HEK293 (cell line): ENCODE results near the gene ZNF565.

Experiments
- BCL11A ChIP-seq: fragments of 450-650 bp; formaldehyde crosslinking; IDR thresholded peaks from 2 replicates; pipeline ENCODE4 v1.5.1; 2016; ENCODE audit warnings: low read depth, missing biosample characterization, missing genetic modification characterization
- EGR2 ChIP-seq: fragments of 450-650 bp; formaldehyde crosslinking; IDR thresholded peaks from 2 replicates; pipeline ENCODE4 v1.5.1; 2016; ENCODE audit warnings: low read depth, missing biosample characterization, missing genetic modification characterization
- GLIS2 ChIP-seq: fragments of 450-650 bp; formaldehyde crosslinking; IDR thresholded peaks from 2 replicates; pipeline ENCODE4 v1.5.1; 2016; ENCODE audit warnings: missing biosample characterization, missing genetic modification characterization
- KLF1 ChIP-seq: fragments of 450-650 bp; formaldehyde crosslinking; IDR thresholded peaks from 2 replicates; pipeline ENCODE4 v1.5.1; 2016; ENCODE audit warnings: missing biosample characterization, missing genetic modification characterization
- KLF16 ChIP-seq: fragments of 450-650 bp; formaldehyde crosslinking; IDR thresholded peaks from 2 replicates; pipeline ENCODE4 v1.5.1; 2017; ENCODE audit warnings: missing biosample characterization, missing genetic modification characterization
- ZBTB21 ChIP-seq: fragments of 450-650 bp; formaldehyde crosslinking; IDR thresholded peaks from 2 replicates; pipeline ENCODE4 v1.5.1; 2017; ENCODE audit warnings: missing biosample characterization, missing genetic modification characterization
- ZBTB48 ChIP-seq: fragments of 450-650 bp; formaldehyde crosslinking; IDR thresholded peaks from 2 replicates; pipeline ENCODE4 v1.5.1; 2016; ENCODE audit warnings: missing biosample characterization, missing genetic modification characterization
- ZNF112 ChIP-seq: fragments of 450-650 bp; formaldehyde crosslinking; IDR thresholded peaks from 2 replicates; pipeline ENCODE4 v1.5.0; 2017; ENCODE audit warnings: missing biosample characterization, missing genetic modification characterization
- ZNF140 ChIP-seq: fragments of 450-650 bp; formaldehyde crosslinking; IDR thresholded peaks from 2 replicates; pipeline ENCODE4 v1.5.1; 2016; ENCODE audit warnings: missing biosample characterization, missing genetic modification characterization
- ZNF169 ChIP-seq: fragments of 450-650 bp; formaldehyde crosslinking; IDR thresholded peaks from 2 replicates; pipeline ENCODE4 v1.5.1; 2016; ENCODE audit warnings: missing biosample characterization, missing genetic modification characterization
- ZNF366 ChIP-seq: fragments of 450-650 bp; formaldehyde crosslinking; conservative IDR thresholded peaks from 2 replicates; pipeline ENCODE4 v1.5.1; 2016; ENCODE audit warnings: missing biosample characterization, missing genetic modification characterization
- ZNF473 ChIP-seq: fragments of 450-650 bp; formaldehyde crosslinking; IDR thresholded peaks from 2 replicates; pipeline ENCODE4 v1.5.1; 2017; ENCODE audit warnings: missing biosample characterization, missing genetic modification characterization
- ZNF514 ChIP-seq: fragments of 450-650 bp; formaldehyde crosslinking; IDR thresholded peaks from 2 replicates; pipeline ENCODE4 v1.5.1; 2016; ENCODE audit warnings: missing biosample characterization, missing genetic modification characterization
- ZNF621 ChIP-seq: fragments of 450-650 bp; formaldehyde crosslinking; IDR thresholded peaks from 2 replicates; pipeline ENCODE4 v1.5.1; 2017; ENCODE audit warnings: missing biosample characterization, missing genetic modification characterization
- ZNF664 ChIP-seq: fragments of 450-650 bp; formaldehyde crosslinking; IDR thresholded peaks from 2 replicates; pipeline ENCODE4 v1.5.1; 2016; ENCODE audit warnings: missing biosample characterization, missing genetic modification characterization
- ZNF768 ChIP-seq: fragments of 450-650 bp; formaldehyde crosslinking; IDR thresholded peaks from 2 replicates; pipeline ENCODE4 v1.5.1; 2018; ENCODE audit warnings: missing biosample characterization, mild to moderate bottlenecking, missing genetic modification characterization
- TF ChIP-seq, protein P1 (sequence below): fragments of 450-650 bp; formaldehyde crosslinking; IDR thresholded peaks from 2 replicates; pipeline ENCODE4 v1.5.1; 2017; ENCODE audit warnings: missing biosample characterization, missing genetic modification characterization
- TF ChIP-seq, protein P2 (sequence below): fragments of 450-650 bp; formaldehyde crosslinking; IDR thresholded peaks from 2 replicates; pipeline ENCODE4 v1.5.1; 2016; ENCODE audit warnings: missing biosample characterization, missing genetic modification characterization, low read depth
- TF ChIP-seq, protein P3 (sequence below): fragments of 450-650 bp; formaldehyde crosslinking; IDR thresholded peaks from 2 replicates; pipeline ENCODE4 v1.5.1; 2017; ENCODE audit warnings: missing biosample characterization, missing genetic modification characterization
- TF ChIP-seq, protein P4 (sequence below): fragments of 450-650 bp; formaldehyde crosslinking; IDR thresholded peaks from 2 replicates; pipeline ENCODE4 v1.5.1; 2016; ENCODE audit warnings: missing biosample characterization, missing genetic modification characterization
- TF ChIP-seq, protein P5 (sequence below): fragments of 450-650 bp; formaldehyde crosslinking; IDR thresholded peaks from 2 replicates; pipeline ENCODE4 v1.5.1; 2016; ENCODE audit warnings: missing biosample characterization, missing genetic modification characterization
- TF ChIP-seq, protein P6 (sequence below): fragments of 450-650 bp; formaldehyde crosslinking; conservative IDR thresholded peaks from 2 replicates; pipeline ENCODE4 v1.5.1; 2016; ENCODE audit warnings: low read depth, missing biosample characterization, missing genetic modification characterization

Gene ZNF565

DNA sequence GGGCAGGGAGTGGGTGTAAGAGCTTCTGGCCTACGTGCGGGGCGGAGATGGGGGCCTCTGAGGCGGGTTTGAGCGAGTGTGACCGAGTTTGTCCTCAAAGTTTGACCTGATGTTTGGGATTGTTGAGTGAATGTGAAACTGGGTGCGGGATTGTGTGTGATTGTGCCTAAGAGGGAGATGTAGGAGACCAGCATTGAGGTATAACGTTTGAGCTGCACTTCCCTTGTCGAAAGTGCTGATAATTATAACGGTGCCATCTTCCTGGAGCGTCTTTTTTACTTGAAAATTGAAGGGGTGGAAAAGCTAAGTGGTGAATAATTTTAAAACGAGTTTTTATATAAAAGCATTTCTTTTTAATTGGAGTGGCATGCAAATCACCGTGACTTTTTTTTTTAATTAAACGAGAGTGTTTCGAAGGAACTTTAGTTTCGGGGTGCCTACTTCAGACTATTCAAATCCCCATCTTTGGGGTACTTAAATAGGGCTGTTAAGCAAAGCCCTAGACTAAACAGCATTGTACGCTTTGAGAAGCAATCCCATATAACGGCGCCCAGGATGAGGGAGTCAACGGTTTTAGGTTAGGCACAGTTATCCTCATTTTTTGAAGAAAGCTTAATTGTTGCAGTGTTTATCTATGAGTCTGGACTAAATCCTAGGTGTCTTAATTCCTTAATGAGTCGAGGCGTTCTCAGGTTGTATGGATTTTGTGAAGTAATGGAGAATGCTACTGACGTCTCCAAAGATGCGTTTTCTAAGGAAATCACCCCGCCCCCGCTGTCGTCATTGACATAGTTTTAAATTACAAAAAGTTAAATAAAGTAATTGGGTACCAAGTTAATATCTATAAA lies 1.0 kb upstream of the ZNF565 start (continued):
- TF ChIP-seq ZNF112 (no peak), ZBTB21 (tag by site-specific recombination) (peak; percentile 40), ZNF169 (peak; percentile 57; the same call in 1 of the 2 replicates), ZNF473 (tag by site-specific recombination) (no peak), BCL11A (peak; percentile 9; the same call in 1 of the 2 replicates), EGR2 (peak; percentile 83), KLF1 (tag by site-specific recombination) (peak; percentile 54; the same call in 1 of the 2 replicates), ZNF621 (tag by site-specific recombination) (no peak), ZNF366 (tag by site-specific recombination) (no peak), ZNF140 (tag by site-specific recombination) (no peak), KLF16 (tag by site-specific recombination) (peak; percentile 95), GLIS2 (no peak), ZNF664 (tag by site-specific recombination) (peak; percentile 30; the same call in 1 of the 2 replicates), ZNF768 (tag by site-specific recombination) (no peak; the same call in 1 of the 2 replicates), ZNF514 (tag by site-specific recombination) (0 out of 2 replicates have a peak, but pooled peaks have one; percentile 40), ZBTB48 (no peak; the same call in none of the 2 replicates)
- TF ChIP-seq, protein P1, sequence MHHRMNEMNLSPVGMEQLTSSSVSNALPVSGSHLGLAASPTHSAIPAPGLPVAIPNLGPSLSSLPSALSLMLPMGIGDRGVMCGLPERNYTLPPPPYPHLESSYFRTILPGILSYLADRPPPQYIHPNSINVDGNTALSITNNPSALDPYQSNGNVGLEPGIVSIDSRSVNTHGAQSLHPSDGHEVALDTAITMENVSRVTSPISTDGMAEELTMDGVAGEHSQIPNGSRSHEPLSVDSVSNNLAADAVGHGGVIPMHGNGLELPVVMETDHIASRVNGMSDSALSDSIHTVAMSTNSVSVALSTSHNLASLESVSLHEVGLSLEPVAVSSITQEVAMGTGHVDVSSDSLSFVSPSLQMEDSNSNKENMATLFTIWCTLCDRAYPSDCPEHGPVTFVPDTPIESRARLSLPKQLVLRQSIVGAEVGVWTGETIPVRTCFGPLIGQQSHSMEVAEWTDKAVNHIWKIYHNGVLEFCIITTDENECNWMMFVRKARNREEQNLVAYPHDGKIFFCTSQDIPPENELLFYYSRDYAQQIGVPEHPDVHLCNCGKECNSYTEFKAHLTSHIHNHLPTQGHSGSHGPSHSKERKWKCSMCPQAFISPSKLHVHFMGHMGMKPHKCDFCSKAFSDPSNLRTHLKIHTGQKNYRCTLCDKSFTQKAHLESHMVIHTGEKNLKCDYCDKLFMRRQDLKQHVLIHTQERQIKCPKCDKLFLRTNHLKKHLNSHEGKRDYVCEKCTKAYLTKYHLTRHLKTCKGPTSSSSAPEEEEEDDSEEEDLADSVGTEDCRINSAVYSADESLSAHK (tag by site-specific recombination): peak; percentile 18; the same call in 1 of the 2 replicates
- TF ChIP-seq, protein P2, sequence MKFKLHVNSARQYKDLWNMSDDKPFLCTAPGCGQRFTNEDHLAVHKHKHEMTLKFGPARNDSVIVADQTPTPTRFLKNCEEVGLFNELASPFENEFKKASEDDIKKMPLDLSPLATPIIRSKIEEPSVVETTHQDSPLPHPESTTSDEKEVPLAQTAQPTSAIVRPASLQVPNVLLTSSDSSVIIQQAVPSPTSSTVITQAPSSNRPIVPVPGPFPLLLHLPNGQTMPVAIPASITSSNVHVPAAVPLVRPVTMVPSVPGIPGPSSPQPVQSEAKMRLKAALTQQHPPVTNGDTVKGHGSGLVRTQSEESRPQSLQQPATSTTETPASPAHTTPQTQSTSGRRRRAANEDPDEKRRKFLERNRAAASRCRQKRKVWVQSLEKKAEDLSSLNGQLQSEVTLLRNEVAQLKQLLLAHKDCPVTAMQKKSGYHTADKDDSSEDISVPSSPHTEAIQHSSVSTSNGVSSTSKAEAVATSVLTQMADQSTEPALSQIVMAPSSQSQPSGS: peak; percentile 68
- TF ChIP-seq, protein P3, sequence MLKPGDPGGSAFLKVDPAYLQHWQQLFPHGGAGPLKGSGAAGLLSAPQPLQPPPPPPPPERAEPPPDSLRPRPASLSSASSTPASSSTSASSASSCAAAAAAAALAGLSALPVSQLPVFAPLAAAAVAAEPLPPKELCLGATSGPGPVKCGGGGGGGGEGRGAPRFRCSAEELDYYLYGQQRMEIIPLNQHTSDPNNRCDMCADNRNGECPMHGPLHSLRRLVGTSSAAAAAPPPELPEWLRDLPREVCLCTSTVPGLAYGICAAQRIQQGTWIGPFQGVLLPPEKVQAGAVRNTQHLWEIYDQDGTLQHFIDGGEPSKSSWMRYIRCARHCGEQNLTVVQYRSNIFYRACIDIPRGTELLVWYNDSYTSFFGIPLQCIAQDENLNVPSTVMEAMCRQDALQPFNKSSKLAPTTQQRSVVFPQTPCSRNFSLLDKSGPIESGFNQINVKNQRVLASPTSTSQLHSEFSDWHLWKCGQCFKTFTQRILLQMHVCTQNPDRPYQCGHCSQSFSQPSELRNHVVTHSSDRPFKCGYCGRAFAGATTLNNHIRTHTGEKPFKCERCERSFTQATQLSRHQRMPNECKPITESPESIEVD (tag by site-specific recombination): no peak
- TF ChIP-seq, protein P4, sequence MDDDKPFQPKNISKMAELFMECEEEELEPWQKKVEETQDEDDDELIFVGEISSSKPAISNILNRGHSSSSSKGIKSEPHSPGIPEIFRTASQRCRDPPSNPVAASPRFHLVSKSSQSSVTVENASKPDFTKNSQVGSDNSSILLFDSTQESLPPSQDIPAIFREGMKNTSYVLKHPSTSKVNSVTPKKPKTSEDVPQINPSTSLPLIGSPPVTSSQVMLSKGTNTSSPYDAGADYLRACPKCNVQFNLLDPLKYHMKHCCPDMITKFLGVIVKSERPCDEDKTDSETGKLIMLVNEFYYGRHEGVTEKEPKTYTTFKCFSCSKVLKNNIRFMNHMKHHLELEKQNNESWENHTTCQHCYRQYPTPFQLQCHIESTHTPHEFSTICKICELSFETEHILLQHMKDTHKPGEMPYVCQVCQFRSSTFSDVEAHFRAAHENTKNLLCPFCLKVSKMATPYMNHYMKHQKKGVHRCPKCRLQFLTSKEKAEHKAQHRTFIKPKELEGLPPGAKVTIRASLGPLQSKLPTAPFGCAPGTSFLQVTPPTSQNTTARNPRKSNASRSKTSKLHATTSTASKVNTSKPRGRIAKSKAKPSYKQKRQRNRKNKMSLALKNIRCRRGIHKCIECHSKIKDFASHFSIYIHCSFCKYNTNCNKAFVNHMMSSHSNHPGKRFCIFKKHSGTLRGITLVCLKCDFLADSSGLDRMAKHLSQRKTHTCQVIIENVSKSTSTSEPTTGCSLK: no peak
- TF ChIP-seq, protein P5, sequence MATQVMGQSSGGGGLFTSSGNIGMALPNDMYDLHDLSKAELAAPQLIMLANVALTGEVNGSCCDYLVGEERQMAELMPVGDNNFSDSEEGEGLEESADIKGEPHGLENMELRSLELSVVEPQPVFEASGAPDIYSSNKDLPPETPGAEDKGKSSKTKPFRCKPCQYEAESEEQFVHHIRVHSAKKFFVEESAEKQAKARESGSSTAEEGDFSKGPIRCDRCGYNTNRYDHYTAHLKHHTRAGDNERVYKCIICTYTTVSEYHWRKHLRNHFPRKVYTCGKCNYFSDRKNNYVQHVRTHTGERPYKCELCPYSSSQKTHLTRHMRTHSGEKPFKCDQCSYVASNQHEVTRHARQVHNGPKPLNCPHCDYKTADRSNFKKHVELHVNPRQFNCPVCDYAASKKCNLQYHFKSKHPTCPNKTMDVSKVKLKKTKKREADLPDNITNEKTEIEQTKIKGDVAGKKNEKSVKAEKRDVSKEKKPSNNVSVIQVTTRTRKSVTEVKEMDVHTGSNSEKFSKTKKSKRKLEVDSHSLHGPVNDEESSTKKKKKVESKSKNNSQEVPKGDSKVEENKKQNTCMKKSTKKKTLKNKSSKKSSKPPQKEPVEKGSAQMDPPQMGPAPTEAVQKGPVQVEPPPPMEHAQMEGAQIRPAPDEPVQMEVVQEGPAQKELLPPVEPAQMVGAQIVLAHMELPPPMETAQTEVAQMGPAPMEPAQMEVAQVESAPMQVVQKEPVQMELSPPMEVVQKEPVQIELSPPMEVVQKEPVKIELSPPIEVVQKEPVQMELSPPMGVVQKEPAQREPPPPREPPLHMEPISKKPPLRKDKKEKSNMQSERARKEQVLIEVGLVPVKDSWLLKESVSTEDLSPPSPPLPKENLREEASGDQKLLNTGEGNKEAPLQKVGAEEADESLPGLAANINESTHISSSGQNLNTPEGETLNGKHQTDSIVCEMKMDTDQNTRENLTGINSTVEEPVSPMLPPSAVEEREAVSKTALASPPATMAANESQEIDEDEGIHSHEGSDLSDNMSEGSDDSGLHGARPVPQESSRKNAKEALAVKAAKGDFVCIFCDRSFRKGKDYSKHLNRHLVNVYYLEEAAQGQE (tag by site-specific recombination): peak; percentile 71
- TF ChIP-seq, protein P6, sequence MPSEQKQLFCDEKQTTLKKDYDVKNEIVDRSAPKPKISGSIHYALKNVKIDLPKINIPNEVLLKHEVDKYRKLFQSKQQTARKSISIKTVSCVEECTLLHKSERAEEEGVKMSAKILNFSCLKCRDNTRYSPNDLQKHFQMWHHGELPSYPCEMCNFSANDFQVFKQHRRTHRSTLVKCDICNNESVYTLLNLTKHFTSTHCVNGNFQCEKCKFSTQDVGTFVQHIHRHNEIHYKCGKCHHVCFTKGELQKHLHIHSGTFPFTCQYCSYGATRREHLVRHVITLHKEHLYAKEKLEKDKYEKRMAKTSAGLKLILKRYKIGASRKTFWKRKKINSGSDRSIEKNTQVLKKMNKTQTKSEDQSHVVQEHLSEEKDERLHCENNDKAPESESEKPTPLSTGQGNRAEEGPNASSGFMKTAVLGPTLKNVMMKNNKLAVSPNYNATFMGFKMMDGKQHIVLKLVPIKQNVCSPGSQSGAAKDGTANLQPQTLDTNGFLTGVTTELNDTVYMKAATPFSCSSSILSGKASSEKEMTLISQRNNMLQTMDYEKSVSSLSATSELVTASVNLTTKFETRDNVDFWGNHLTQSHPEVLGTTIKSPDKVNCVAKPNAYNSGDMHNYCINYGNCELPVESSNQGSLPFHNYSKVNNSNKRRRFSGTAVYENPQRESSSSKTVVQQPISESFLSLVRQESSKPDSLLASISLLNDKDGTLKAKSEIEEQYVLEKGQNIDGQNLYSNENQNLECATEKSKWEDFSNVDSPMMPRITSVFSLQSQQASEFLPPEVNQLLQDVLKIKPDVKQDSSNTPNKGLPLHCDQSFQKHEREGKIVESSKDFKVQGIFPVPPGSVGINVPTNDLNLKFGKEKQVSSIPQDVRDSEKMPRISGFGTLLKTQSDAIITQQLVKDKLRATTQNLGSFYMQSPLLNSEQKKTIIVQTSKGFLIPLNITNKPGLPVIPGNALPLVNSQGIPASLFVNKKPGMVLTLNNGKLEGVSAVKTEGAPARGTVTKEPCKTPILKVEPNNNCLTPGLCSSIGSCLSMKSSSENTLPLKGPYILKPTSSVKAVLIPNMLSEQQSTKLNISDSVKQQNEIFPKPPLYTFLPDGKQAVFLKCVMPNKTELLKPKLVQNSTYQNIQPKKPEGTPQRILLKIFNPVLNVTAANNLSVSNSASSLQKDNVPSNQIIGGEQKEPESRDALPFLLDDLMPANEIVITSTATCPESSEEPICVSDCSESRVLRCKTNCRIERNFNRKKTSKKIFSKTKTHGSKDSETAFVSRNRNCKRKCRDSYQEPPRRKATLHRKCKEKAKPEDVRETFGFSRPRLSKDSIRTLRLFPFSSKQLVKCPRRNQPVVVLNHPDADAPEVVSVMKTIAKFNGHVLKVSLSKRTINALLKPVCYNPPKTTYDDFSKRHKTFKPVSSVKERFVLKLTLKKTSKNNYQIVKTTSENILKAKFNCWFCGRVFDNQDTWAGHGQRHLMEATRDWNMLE (tag by site-specific recombination): no peak; the same call in 1 of the 2 replicates
